SK-N-SH (cell line): Measurements from ENCODE around the gene KCNC2. TPM values are rescaled to one million over a fixed set of nuclear protein-coding genes. Genes with fewer than 3 reads are reported as not detected.

Experiments
- CTCF ChIA-PET: fragments of 300-600, 350-600 bp; formaldehyde crosslinking; extraction: SDS; loops from one replicate; lab custom pipeline; 2021; lab: Yijun Ruan, JAX
- POLR2A ChIA-PET: fragments of 350-600 bp; sonication (Branson Sonifier 250); formaldehyde crosslinking; extraction: SDS; loops from one replicate; lab custom pipeline; 2020; ENCODE audit warnings: antibody characterized with exemption, inconsistent platforms; lab: Yijun Ruan, JAX
- DNase-seq: peaks from one replicate; pipeline ENCODE4 v3.0.0; 2012
- H2AFZ ChIP-seq: fragments of 200-600 bp; sonication (generic); 2 replicates; pipeline ENCODE4 v1.8.1; 2016; ENCODE audit warnings: antibody characterized with exemption, mild to moderate bottlenecking, low read depth
- H3F3A ChIP-seq: fragments of 200-600 bp; sonication (generic); replicated peaks from 2 replicates; pipeline ENCODE3; 2016; ENCODE audit warnings: antibody characterized with exemption, mild to moderate bottlenecking; ENCODE audit not compliant: insufficient read depth
- H3K27ac ChIP-seq, 2 experiments: fragments of 200-500 bp in 1 of 2; fragments of 200-600 bp in 1 of 2; sonication (Bioruptor generic) in 1 of 2; sonication (generic), shearing (Covaris generic) in 1 of 2; 2 replicates each; pipeline versions ENCODE4 v1.5.1 to v1.6.1; 2014 to 2016; ENCODE audit warnings: low read depth in 2 of 2, inconsistent platforms in 1 of 2, low read length in 1 of 2, mild to moderate bottlenecking in 1 of 2, mixed read lengths in 1 of 2
- H3K27me3 ChIP-seq: fragments of 200-600 bp; sonication (generic), shearing (Covaris generic); 2 replicates; pipeline ENCODE4 v1.6.1; 2016; ENCODE audit warnings: mixed run types; ENCODE audit not compliant: insufficient read depth
- H3K36me3 ChIP-seq, 2 experiments: fragments of 200-500 bp in 1 of 2; fragments of 200-600 bp in 1 of 2; sonication (Bioruptor generic) in 1 of 2; sonication (generic) in 1 of 2; replicated peaks in 1 of 2; 2 replicates each; pipeline versions ENCODE3 to v1.5.1; 2014 to 2016; ENCODE audit warnings: low read length in 1 of 2, mild to moderate bottlenecking in 1 of 2; ENCODE audit not compliant: insufficient read depth in 2 of 2, control insufficient read depth in 1 of 2
- H3K4me1 ChIP-seq, 2 experiments: fragments of 200-500 bp in 1 of 2; fragments of 200-600 bp in 1 of 2; sonication (Bioruptor generic) in 1 of 2; sonication (generic), shearing (Covaris generic) in 1 of 2; 2 replicates each; pipeline versions ENCODE4 v1.5.1 to v1.6.1; 2014 to 2016; ENCODE audit warnings: low read depth in 1 of 2, low read length in 1 of 2, mixed run types in 1 of 2; ENCODE audit not compliant: insufficient read depth in 2 of 2, control insufficient read depth in 1 of 2
- H3K4me2 ChIP-seq: fragments of 200-600 bp; sonication (generic), shearing (Covaris generic); 2 replicates; pipeline ENCODE4 v1.6.1; 2017; ENCODE audit warnings: mixed run types
- H3K4me3 ChIP-seq, 2 experiments: fragments of 200-500 bp in 1 of 2; fragments of 200-600 bp in 1 of 2; sonication (Bioruptor generic) in 1 of 2; sonication (generic), shearing (Covaris generic) in 1 of 2; 2 replicates each; pipeline versions ENCODE4 v1.5.1 to v1.8.1; 2014 to 2016; ENCODE audit warnings: low read depth in 2 of 2, inconsistent platforms in 1 of 2, low read length in 1 of 2, mild to moderate bottlenecking in 1 of 2, mixed read lengths in 1 of 2, moderate library complexity in 1 of 2
- H3K79me2 ChIP-seq: fragments of 200-600 bp; sonication (generic); 2 replicates; pipeline ENCODE4 v1.8.1; 2017; ENCODE audit warnings: mild to moderate bottlenecking; ENCODE audit not compliant: insufficient read depth
- H3K9ac ChIP-seq: fragments of 200-600 bp; sonication (generic); 2 replicates; pipeline ENCODE4 v1.6.1; 2017; ENCODE audit warnings: mixed run types
- H3K9me2 ChIP-seq: fragments of 200-600 bp; sonication (generic); 2 replicates; pipeline ENCODE4 v1.6.1; 2017; ENCODE audit warnings: mixed run types
- H3K9me3 ChIP-seq: fragments of 200-600 bp; sonication (generic); 2 replicates; pipeline ENCODE4 v1.6.1; 2017; ENCODE audit warnings: mixed run types, mild to moderate bottlenecking, moderate library complexity
- H4K20me1 ChIP-seq: fragments of 200-600 bp; sonication (generic); 2 replicates; pipeline ENCODE4 v1.6.1; 2017; ENCODE audit warnings: mild to moderate bottlenecking, mixed run types; ENCODE audit not compliant: insufficient read depth
- CHD2 ChIP-seq: fragments of 150-350 bp; IDR thresholded peaks from 2 replicates; pipeline ENCODE4 v1.6.1; 2018; ENCODE audit warnings: low read length; ENCODE audit not compliant: partially characterized antibody
- CTCF ChIP-seq: fragments of 200-600 bp; sonication (generic); IDR thresholded peaks from 2 replicates; pipeline ENCODE4 v1.6.1; 2017; ENCODE audit warnings: antibody characterized with exemption, mild to moderate bottlenecking, moderate library complexity
- FOXJ3 ChIP-seq: sonication (generic); formaldehyde crosslinking; IDR thresholded peaks from 2 replicates; pipeline ENCODE4 v1.5.1; 2020; ENCODE audit warnings: mild to moderate bottlenecking, missing genetic modification reagents
- GABPA ChIP-seq: IDR thresholded peaks from 2 replicates; pipeline ENCODE4 v1.4.0; 2012; ENCODE audit warnings: low read depth, mild to moderate bottlenecking
- GATA2 ChIP-seq: sonication (generic); formaldehyde crosslinking; IDR thresholded peaks from 2 replicates; pipeline ENCODE4 v1.5.0; 2020; ENCODE audit warnings: mild to moderate bottlenecking, missing genetic modification reagents
- JUND ChIP-seq: IDR thresholded peaks from 2 replicates; pipeline ENCODE4 v1.4.0; 2012
- MEF2A ChIP-seq: IDR thresholded peaks from 2 replicates; pipeline ENCODE4 v1.4.0; 2012; ENCODE audit warnings: low read depth, borderline replicate concordance
- MXI1 ChIP-seq: IDR thresholded peaks from 2 replicates; pipeline ENCODE4 v1.6.1; 2012; ENCODE audit warnings: mild to moderate bottlenecking, low read depth, low read length, improper control_type of control experiment
- NRF1 ChIP-seq: IDR thresholded peaks from 2 replicates; pipeline ENCODE4 v1.6.1; 2012; ENCODE audit warnings: low read depth, mild to moderate bottlenecking, low read length
- RFX5 ChIP-seq: IDR thresholded peaks from 2 replicates; pipeline ENCODE4 v1.6.1; 2012; ENCODE audit warnings: mild to moderate bottlenecking, improper control_type of control experiment, low read length
- RXRA ChIP-seq: IDR thresholded peaks from 2 replicates; pipeline ENCODE4 v1.4.0; 2012; ENCODE audit warnings: low read depth, mild to moderate bottlenecking, borderline replicate concordance
- SIN3A ChIP-seq: IDR thresholded peaks from 2 replicates; pipeline ENCODE4 v1.6.1; 2012; ENCODE audit warnings: low read depth, mild to moderate bottlenecking, low read length, moderate library complexity, borderline replicate concordance
- TEAD4 ChIP-seq: IDR thresholded peaks from 2 replicates; pipeline ENCODE4 v1.4.0; 2012; ENCODE audit warnings: mild to moderate bottlenecking, borderline replicate concordance; ENCODE audit not compliant: insufficient read depth
- USF1 ChIP-seq: IDR thresholded peaks from 2 replicates; pipeline ENCODE4 v1.4.0; 2012; ENCODE audit warnings: low read depth, borderline replicate concordance
- YY1 ChIP-seq: IDR thresholded peaks from 2 replicates; pipeline ENCODE4 v1.4.0; 2012; ENCODE audit warnings: low read depth, mild to moderate bottlenecking
- WGBS: methylation state at CpG from one replicate; pipeline ENCODE4 v1.1.6; 2017; ENCODE audit warnings: low lambda C conversion rate; 5-methylcytosine and 5-hydroxymethylcytosine counted together
- polyA plus RNA-seq, 3 experiments: library from polyadenylated mRNA; depleted of rRNA; stranded (reverse); fragments of >200 nt; gene quantifications; 2 replicates each; pipeline ENCODE4 v1.2.3, GENCODE V29; 2012
- TF ChIP-seq, protein P1 (sequence below): IDR thresholded peaks from 2 replicates; pipeline ENCODE4; 2012
- TF ChIP-seq, protein P2 (sequence below): IDR thresholded peaks from 2 replicates; pipeline ENCODE4 v1.6.1; 2012; ENCODE audit warnings: mild to moderate bottlenecking, low read depth, low read length, moderate library complexity

The KCNC2 gene
- polyA plus RNA-seq, 1 of the 3 experiments (the other 2 are of a cell fraction), result not detected

GRCh38 chr12:75236206-75236605 is 26.6 kb upstream of the KCNC2 start:
- POLR2A ChIA-PET, result no interaction called here
- no peak for DNase-seq
- H3K79me2 ChIP-seq, result no peaks in the 10 kb centered on the region

DNA sequence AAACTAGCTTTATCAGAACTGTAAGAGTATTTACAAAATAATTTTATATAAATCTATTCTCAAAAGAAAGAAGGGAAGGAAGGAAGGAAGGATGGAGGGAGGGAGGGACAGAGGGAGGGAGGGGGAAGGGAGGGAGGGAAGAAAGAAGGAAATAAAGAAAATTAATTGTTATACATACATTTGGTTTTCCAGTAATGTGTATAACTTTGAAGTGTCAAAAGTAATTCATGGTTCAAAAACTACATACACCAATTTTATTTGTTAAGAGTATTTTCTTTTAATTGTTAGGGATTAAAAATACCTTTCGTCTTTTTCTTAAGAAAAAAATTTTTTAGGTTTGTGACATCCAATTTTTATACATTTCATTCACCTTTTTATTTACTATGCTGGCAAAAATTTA is 17.5 kb upstream of the KCNC2 start:
- no peaks in the 10 kb centered on the region for H3K79me2 ChIP-seq
- no peaks in the 10 kb centered on the region for H3K4me1 ChIP-seq
- no peak overlapping the region for H3K4me3 ChIP-seq
- no peak overlapping the region for H3K4me2 ChIP-seq
- no peak overlapping the region for H3K27ac ChIP-seq
- peaks cover 3% of the 10 kb centered on the region for H3F3A ChIP-seq
- H4K20me1 ChIP-seq, result no peaks in the 10 kb centered on the region
- CTCF ChIA-PET, result no interaction called here
- no peak for DNase-seq
- WGBS, result 24% methylated on average over 1 of the region's 1 CpG
- H3K27me3 ChIP-seq, result no peaks in the 10 kb centered on the region
- no peak overlapping the region for H2AFZ ChIP-seq
- 0 out of 2 replicates have a peak, but pooled peaks cover 3% of the 10 kb centered on the region for H3K9me2 ChIP-seq
- H3K36me3 ChIP-seq, result no peaks in the 10 kb centered on the region
- TF ChIP-seq USF1 (no peak), SIN3A (no peak), GATA2 (CRISPR knock-in tag) (no peak), TEAD4 (no peak), CTCF (no peak), JUND (no peak), CHD2 (no peak), RXRA (no peak)
- TF ChIP-seq, protein P1, sequence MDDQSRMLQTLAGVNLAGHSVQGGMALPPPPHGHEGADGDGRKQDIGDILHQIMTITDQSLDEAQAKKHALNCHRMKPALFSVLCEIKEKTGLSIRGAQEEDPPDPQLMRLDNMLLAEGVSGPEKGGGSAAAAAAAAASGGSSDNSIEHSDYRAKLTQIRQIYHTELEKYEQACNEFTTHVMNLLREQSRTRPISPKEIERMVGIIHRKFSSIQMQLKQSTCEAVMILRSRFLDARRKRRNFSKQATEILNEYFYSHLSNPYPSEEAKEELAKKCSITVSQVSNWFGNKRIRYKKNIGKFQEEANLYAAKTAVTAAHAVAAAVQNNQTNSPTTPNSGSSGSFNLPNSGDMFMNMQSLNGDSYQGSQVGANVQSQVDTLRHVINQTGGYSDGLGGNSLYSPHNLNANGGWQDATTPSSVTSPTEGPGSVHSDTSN, result no peak
- no peak overlapping the region for H3K9ac ChIP-seq
- no peaks in the 10 kb centered on the region for H3K9me3 ChIP-seq
- POLR2A ChIA-PET, result interaction anchor here (0.7 kb wide), 1 partner anchor 164 kb away, joined by 3 read pairs; the partner anchor contains the start of gene GLIPR1L2

More at GRCh38 chr12:75236206-75236605, 26.6 kb upstream of the KCNC2 start:
- Histone ChIP-seq H3K27me3 (no peaks in the 10 kb centered on the region), H3F3A (no peaks in the 10 kb centered on the region), H3K9me2 (no peaks in the 10 kb centered on the region), H3K27ac (no peak overlapping the region), H3K4me2 (no peak overlapping the region), H3K9me3 (peaks cover 14% of the 10 kb centered on the region; the same call in 1 of the 2 replicates), H2AFZ (no peak overlapping the region), H3K9ac (no peak overlapping the region), H3K4me1 (no peaks in the 10 kb centered on the region), H3K4me3 (no peak overlapping the region), H4K20me1 (no peaks in the 10 kb centered on the region), H3K36me3 (no peaks in the 10 kb centered on the region)
- CTCF ChIA-PET, result no interaction called here
- TF ChIP-seq TEAD4, result no peak
- TF ChIP-seq, protein P2, sequence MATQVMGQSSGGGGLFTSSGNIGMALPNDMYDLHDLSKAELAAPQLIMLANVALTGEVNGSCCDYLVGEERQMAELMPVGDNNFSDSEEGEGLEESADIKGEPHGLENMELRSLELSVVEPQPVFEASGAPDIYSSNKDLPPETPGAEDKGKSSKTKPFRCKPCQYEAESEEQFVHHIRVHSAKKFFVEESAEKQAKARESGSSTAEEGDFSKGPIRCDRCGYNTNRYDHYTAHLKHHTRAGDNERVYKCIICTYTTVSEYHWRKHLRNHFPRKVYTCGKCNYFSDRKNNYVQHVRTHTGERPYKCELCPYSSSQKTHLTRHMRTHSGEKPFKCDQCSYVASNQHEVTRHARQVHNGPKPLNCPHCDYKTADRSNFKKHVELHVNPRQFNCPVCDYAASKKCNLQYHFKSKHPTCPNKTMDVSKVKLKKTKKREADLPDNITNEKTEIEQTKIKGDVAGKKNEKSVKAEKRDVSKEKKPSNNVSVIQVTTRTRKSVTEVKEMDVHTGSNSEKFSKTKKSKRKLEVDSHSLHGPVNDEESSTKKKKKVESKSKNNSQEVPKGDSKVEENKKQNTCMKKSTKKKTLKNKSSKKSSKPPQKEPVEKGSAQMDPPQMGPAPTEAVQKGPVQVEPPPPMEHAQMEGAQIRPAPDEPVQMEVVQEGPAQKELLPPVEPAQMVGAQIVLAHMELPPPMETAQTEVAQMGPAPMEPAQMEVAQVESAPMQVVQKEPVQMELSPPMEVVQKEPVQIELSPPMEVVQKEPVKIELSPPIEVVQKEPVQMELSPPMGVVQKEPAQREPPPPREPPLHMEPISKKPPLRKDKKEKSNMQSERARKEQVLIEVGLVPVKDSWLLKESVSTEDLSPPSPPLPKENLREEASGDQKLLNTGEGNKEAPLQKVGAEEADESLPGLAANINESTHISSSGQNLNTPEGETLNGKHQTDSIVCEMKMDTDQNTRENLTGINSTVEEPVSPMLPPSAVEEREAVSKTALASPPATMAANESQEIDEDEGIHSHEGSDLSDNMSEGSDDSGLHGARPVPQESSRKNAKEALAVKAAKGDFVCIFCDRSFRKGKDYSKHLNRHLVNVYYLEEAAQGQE, result no peak
- TF ChIP-seq MXI1, result no peak
- TF ChIP-seq SIN3A, result no peak
- no peak for TF ChIP-seq YY1
- no peak for TF ChIP-seq FOXJ3 (CRISPR knock-in tag)
- no peak for TF ChIP-seq MEF2A
- no peak for TF ChIP-seq GABPA
- TF ChIP-seq NRF1, result no peak
- no peak for TF ChIP-seq GATA2 (CRISPR knock-in tag)
- no peak for TF ChIP-seq USF1
- TF ChIP-seq RFX5, result no peak
- 0% methylated on average over 1 of the region's 1 CpG for WGBS
